ENCODE measurements around the gene BLOC1S4. TPM values are rescaled to one million over a fixed set of nuclear protein-coding genes. Genes with fewer than 3 reads are reported as not detected.

The BLOC1S4 gene
- total RNA-seq, 1 experiment from 2014 or later: 14.0 TPM

DNA sequence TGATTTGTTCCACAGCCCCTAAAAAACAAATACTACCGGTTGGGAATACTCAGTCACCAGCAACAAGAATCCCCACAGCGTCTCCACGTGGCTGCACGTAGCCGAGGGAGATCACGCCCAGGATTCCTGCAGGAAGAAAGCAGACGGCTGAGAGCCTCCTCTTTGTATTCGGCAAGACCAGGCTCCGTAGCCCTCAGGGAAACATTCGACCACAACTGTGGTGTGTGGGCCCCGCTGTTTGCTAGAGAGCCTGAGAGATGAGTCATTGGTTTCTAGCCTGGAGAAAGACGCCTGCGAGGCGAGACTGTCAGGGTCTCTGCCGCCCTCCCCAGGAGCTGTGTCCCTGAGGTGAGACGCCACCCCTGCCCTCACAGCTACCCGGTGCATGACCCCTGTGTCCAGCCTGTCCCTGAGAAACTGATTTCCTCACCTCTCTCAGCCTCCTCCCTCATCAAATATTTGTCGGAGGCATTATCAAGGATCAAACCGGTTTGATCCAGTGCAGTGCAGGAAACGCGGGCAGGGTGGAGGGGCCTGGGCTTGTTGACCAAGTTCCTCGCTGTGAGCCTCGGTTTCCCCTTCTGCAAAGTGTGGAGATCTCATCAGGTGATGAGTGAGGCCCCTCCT, 27.0 kb upstream of the BLOC1S4 start:
- H3K36me3 ChIP-seq (ENCODE audit: low read depth, low read length): no peaks in the 10 kb centered on the region
- peak; percentile 78 for ATAC-seq
- no peaks in the 10 kb centered on the region for H4K20me1 ChIP-seq (ENCODE audit: low read length)
- peak overlapping the region; percentile 64 for H3K9ac ChIP-seq (ENCODE audit: low read length)
- CTCF ChIA-PET: no interaction called here
- intact Hi-C loops (cut with micrococcal nuclease): no loop called here
- no peaks in the 10 kb centered on the region for H3K27me3 ChIP-seq (ENCODE audit: low read length)
- H3K9me2 ChIP-seq (replicated peaks; ENCODE audit: low read length): no peaks in the 10 kb centered on the region
- BruUV-seq (replicated peaks): no TSS peak
- peak overlapping the region; percentile 90 for H3K27ac ChIP-seq (ENCODE audit: low read length)
- no peaks in the 10 kb centered on the region for H3K9me3 ChIP-seq (ENCODE audit: low read length)
- H3K79me2 ChIP-seq (ENCODE audit: low read length): peaks cover 3% of the 10 kb centered on the region; the same call in 1 of the 2 replicates
- POLR2A ChIA-PET (ENCODE audit: unreplicated experiment): no interaction called here
- no peaks in the 10 kb centered on the region for H3F3A ChIP-seq (ENCODE audit: low read length, unreplicated experiment)
- H2AFZ ChIP-seq (ENCODE audit: low read length): peak overlapping the region; percentile 40
- peak overlapping the region; percentile 60 for H3K4me2 ChIP-seq (ENCODE audit: low read length)
- peak; percentile 92 for DNase-seq
- H3K4me3 ChIP-seq (ENCODE audit: low read length): 0 out of 2 replicates have a peak overlapping the region, but pooled peaks have one; percentile 21
- TF ChIP-seq EZH2 (IDR thresholded peaks at IDR 0.05; ENCODE audit: low read length, unreplicated experiment) (no peak), EZH2phosphoT487 (IDR thresholded peaks at IDR 0.05; ENCODE audit: borderline replicate concordance, low read length) (no peak)
- TF ChIP-seq, protein P1, sequence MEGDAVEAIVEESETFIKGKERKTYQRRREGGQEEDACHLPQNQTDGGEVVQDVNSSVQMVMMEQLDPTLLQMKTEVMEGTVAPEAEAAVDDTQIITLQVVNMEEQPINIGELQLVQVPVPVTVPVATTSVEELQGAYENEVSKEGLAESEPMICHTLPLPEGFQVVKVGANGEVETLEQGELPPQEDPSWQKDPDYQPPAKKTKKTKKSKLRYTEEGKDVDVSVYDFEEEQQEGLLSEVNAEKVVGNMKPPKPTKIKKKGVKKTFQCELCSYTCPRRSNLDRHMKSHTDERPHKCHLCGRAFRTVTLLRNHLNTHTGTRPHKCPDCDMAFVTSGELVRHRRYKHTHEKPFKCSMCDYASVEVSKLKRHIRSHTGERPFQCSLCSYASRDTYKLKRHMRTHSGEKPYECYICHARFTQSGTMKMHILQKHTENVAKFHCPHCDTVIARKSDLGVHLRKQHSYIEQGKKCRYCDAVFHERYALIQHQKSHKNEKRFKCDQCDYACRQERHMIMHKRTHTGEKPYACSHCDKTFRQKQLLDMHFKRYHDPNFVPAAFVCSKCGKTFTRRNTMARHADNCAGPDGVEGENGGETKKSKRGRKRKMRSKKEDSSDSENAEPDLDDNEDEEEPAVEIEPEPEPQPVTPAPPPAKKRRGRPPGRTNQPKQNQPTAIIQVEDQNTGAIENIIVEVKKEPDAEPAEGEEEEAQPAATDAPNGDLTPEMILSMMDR (conservative IDR thresholded peaks at IDR 0.05; ENCODE audit: low read depth, low read length): 0 out of 2 replicates have a peak, but pooled peaks have one; percentile 28
- peaks cover 46% of the 10 kb centered on the region for H3K4me1 ChIP-seq (ENCODE audit: insufficient read depth, low read length)

DNA sequence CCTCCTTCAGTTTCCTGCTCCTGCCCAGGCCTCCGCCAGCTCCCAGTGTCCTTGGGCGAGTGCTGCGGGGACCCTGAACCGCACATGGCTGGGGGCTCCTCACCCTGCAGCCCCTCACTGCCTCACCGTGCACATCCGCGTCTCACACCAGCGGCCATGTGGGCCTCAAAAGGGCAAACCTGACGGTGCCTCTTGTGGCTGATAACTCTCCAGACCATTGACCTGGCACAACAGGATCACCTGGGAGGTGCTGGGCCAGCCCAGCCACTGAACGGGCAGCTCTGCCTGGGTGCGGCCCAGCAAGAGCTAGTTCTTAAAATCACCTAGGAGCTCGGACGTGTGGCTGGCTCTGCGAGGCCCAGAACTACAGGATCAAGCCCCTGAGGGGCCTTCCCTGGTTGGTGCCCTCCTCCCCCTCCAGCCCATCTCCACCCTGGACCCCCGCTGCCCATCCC, 26.4 kb upstream of the BLOC1S4 start:
- H3K9me2 ChIP-seq (replicated peaks; ENCODE audit: low read length): no peaks in the 10 kb centered on the region
- TF ChIP-seq EZH2phosphoT487 (IDR thresholded peaks at IDR 0.05; ENCODE audit: borderline replicate concordance, low read length): no peak
- TF ChIP-seq EZH2 (IDR thresholded peaks at IDR 0.05; ENCODE audit: low read length, unreplicated experiment): no peak
- TF ChIP-seq, protein P1 (conservative IDR thresholded peaks at IDR 0.05; ENCODE audit: low read depth, low read length): no peak
- ChIA-PET POLR2A (ENCODE audit: unreplicated experiment) (interaction anchor here (0.6 kb wide), 1 partner anchor 15 kb away, joined by 4 read pairs; no protein-coding TSS in a partner anchor), CTCF (no interaction called here)
- no peaks in the 10 kb centered on the region for H3K36me3 ChIP-seq (ENCODE audit: low read depth, low read length)
- peak overlapping the region; percentile 90 for H3K27ac ChIP-seq (ENCODE audit: low read length)
- H3K9ac ChIP-seq (ENCODE audit: low read length): peak overlapping the region; percentile 64
- peak; percentile 30 for ATAC-seq
- peak; percentile 19 for DNase-seq
- H3F3A ChIP-seq (ENCODE audit: low read length, unreplicated experiment): no peaks in the 10 kb centered on the region
- no peak overlapping the region for H3K4me3 ChIP-seq (ENCODE audit: low read length)
- H3K79me2 ChIP-seq (ENCODE audit: low read length): peaks cover 8% of the 10 kb centered on the region
- H2AFZ ChIP-seq (ENCODE audit: low read length): peak overlapping the region; percentile 40
- H3K9me3 ChIP-seq (ENCODE audit: low read length): no peaks in the 10 kb centered on the region
- BruUV-seq (replicated peaks): no TSS peak
- intact Hi-C loops (cut with micrococcal nuclease): no loop called here
- H4K20me1 ChIP-seq (ENCODE audit: low read length): no peaks in the 10 kb centered on the region
- no peaks in the 10 kb centered on the region for H3K27me3 ChIP-seq (ENCODE audit: low read length)
- peak overlapping the region; percentile 60 for H3K4me2 ChIP-seq (ENCODE audit: low read length)
- H3K4me1 ChIP-seq (ENCODE audit: insufficient read depth, low read length): peaks cover 51% of the 10 kb centered on the region

DNA sequence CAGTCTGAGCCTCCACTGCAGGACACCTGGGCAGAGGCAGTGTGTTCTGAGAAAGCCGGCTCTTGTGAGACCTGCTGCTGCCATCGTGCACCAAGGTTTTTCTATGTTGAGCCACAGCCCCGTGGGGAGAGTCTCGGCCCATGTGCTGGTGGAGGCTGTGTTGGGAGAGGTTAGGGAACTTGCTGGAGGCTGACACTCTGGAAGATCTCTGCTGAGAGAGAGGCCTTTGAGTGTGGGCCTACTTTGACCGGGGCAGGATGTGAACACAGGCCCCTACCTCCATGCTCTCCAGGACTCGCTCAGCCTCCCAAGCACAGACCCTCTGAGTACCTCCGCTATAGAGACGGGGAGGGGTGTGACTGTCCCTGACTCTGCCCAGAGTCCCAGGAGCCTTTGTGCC, 23.6 kb upstream of the BLOC1S4 start:
- Histone ChIP-seq H3K27me3 (ENCODE audit: low read length) (no peaks in the 10 kb centered on the region), H3K36me3 (ENCODE audit: low read depth, low read length) (no peaks in the 10 kb centered on the region), H3K9me3 (ENCODE audit: low read length) (no peaks in the 10 kb centered on the region), H3K9me2 (replicated peaks; ENCODE audit: low read length) (no peaks in the 10 kb centered on the region), H3K4me3 (ENCODE audit: low read length) (no peak overlapping the region), H3K27ac (ENCODE audit: low read length) (peak overlapping the region; percentile 96), H3K9ac (ENCODE audit: low read length) (peak overlapping the region; percentile 82), H4K20me1 (ENCODE audit: low read length) (no peaks in the 10 kb centered on the region), H3K79me2 (ENCODE audit: low read length) (peaks cover 21% of the 10 kb centered on the region), H3K4me2 (ENCODE audit: low read length) (peak overlapping the region; percentile 81; the same call in 1 of the 2 replicates), H2AFZ (ENCODE audit: low read length) (no peak overlapping the region), H3F3A (ENCODE audit: low read length, unreplicated experiment) (peaks cover 5% of the 10 kb centered on the region), H3K4me1 (ENCODE audit: insufficient read depth, low read length) (peaks cover 75% of the 10 kb centered on the region)
- TF ChIP-seq, protein P1 (conservative IDR thresholded peaks at IDR 0.05; ENCODE audit: low read depth, low read length): no peak
- TF ChIP-seq EZH2phosphoT487 (IDR thresholded peaks at IDR 0.05; ENCODE audit: borderline replicate concordance, low read length): no peak
- TF ChIP-seq EZH2 (IDR thresholded peaks at IDR 0.05; ENCODE audit: low read length, unreplicated experiment): no peak
- BruUV-seq (replicated peaks): no TSS peak
- ChIA-PET POLR2A (ENCODE audit: unreplicated experiment) (interaction anchor here (0.7 kb wide), 2 partner anchors 18 to 307 kb away, joined by 4 read pairs; no protein-coding TSS in a partner anchor), CTCF (interaction anchor here (0.5 to 0.7 kb wide), 2 partner anchors 18 to 92 kb away, joined by 3 to 5 read pairs; no protein-coding TSS in a partner anchor)
- ATAC-seq: no peak
- no peak for DNase-seq
- intact Hi-C loops (cut with micrococcal nuclease): no loop called here
